IPS-18a (cell line): Measurements from ENCODE around the gene GNG7.

Experiments
- H3K27ac ChIP-seq: one replicate; pipeline ENCODE4 v1.5.1; 2013; ENCODE audit warnings: low read length
- H3K27me3 ChIP-seq: one replicate; pipeline ENCODE4 v1.6.1; 2013; ENCODE audit warnings: mild to moderate bottlenecking, low read length; ENCODE audit not compliant: control insufficient read depth, insufficient read depth
- H3K36me3 ChIP-seq: one replicate; pipeline ENCODE4 v1.6.1; 2013; ENCODE audit warnings: low read depth, low read length; ENCODE audit not compliant: control insufficient read depth
- H3K4me1 ChIP-seq: one replicate; pipeline ENCODE4 v1.6.1; 2013; ENCODE audit warnings: low read depth, low read length; ENCODE audit not compliant: control insufficient read depth
- H3K4me3 ChIP-seq: one replicate; pipeline ENCODE4 v1.5.1; 2013; ENCODE audit warnings: low read length
- H3K9ac ChIP-seq: one replicate; pipeline ENCODE4 v1.6.1; 2013; ENCODE audit warnings: mild to moderate bottlenecking, low read length, moderate library complexity
- H3K9me3 ChIP-seq: one replicate; pipeline ENCODE4 v1.6.1; 2013; ENCODE audit warnings: low read depth, low read length; ENCODE audit not compliant: control insufficient read depth

The GNG7 gene

GRCh38 chr19:2555422-2556220, 146.9 kb downstream of the GNG7 start:
- Histone ChIP-seq H3K9me3 (no peaks in the 10 kb centered on the region), H3K27me3 (no peaks in the 10 kb centered on the region), H3K27ac (no peak overlapping the region), H3K4me3 (no peak overlapping the region), H3K36me3 (no peaks in the 10 kb centered on the region), H3K4me1 (no peaks in the 10 kb centered on the region), H3K9ac (no peak overlapping the region)

GRCh38 chr19:2554856-2555255, 147.6 kb downstream of the GNG7 start:
- Histone ChIP-seq H3K4me1 (no peaks in the 10 kb centered on the region), H3K27ac (no peak overlapping the region), H3K9ac (no peak overlapping the region)

GRCh38 chr19:2553510-2553909, 149.0 kb downstream of the GNG7 start:
- Histone ChIP-seq H3K36me3 (no peaks in the 10 kb centered on the region), H3K27me3 (no peaks in the 10 kb centered on the region), H3K4me1 (no peaks in the 10 kb centered on the region), H3K27ac (no peak overlapping the region), H3K4me3 (no peak overlapping the region), H3K9me3 (no peaks in the 10 kb centered on the region), H3K9ac (no peak overlapping the region)

More at GRCh38 chr19:2554856-2555255, 147.6 kb downstream of the GNG7 start:
- Histone ChIP-seq H3K4me3 (no peak overlapping the region), H3K9me3 (no peaks in the 10 kb centered on the region), H3K27me3 (no peaks in the 10 kb centered on the region), H3K36me3 (no peaks in the 10 kb centered on the region)

- Histone ChIP-seq H3K9me3 (no peaks in the 10 kb centered on the region), H3K36me3 (no peaks in the 10 kb centered on the region), H3K4me3 (no peak overlapping the region), H3K9ac (no peak overlapping the region), H3K4me1 (no peaks in the 10 kb centered on the region), H3K27ac (no peak overlapping the region), H3K27me3 (no peaks in the 10 kb centered on the region)
Observed at GRCh38 chr19:2552859-2553258, 149.6 kb downstream of the GNG7 start.

- Histone ChIP-seq H3K9me3 (no peaks in the 10 kb centered on the region), H3K27me3 (no peaks in the 10 kb centered on the region), H3K9ac (no peak overlapping the region), H3K36me3 (no peaks in the 10 kb centered on the region), H3K4me3 (no peak overlapping the region), H3K27ac (no peak overlapping the region), H3K4me1 (no peaks in the 10 kb centered on the region)
Observed at GRCh38 chr19:2551864-2552185, 150.7 kb downstream of the GNG7 start.

GRCh38 chr19:2551172-2551863, 151.2 kb downstream of the GNG7 start:
- no peak overlapping the region for H3K27ac ChIP-seq
- H3K4me1 ChIP-seq = peaks cover 1% of the 10 kb centered on the region
- H3K9ac ChIP-seq = no peak overlapping the region

GRCh38 chr19:2550431-2551171, 151.9 kb downstream of the GNG7 start:
- no peak overlapping the region for H3K4me3 ChIP-seq
- peaks cover 3% of the 10 kb centered on the region for H3K4me1 ChIP-seq
- no peaks in the 10 kb centered on the region for H3K9me3 ChIP-seq
- no peaks in the 10 kb centered on the region for H3K36me3 ChIP-seq
- H3K9ac ChIP-seq = no peak overlapping the region
- H3K27me3 ChIP-seq = no peaks in the 10 kb centered on the region
- no peak overlapping the region for H3K27ac ChIP-seq

More at GRCh38 chr19:2551172-2551863, 151.2 kb downstream of the GNG7 start:
- Histone ChIP-seq H3K36me3 (no peaks in the 10 kb centered on the region), H3K9me3 (no peaks in the 10 kb centered on the region), H3K4me3 (no peak overlapping the region), H3K27me3 (no peaks in the 10 kb centered on the region)

- no peaks in the 10 kb centered on the region for H3K36me3 ChIP-seq
- peaks cover 3% of the 10 kb centered on the region for H3K4me1 ChIP-seq
- H3K27me3 ChIP-seq = no peaks in the 10 kb centered on the region
- no peak overlapping the region for H3K27ac ChIP-seq
- H3K9me3 ChIP-seq = no peaks in the 10 kb centered on the region
- H3K4me3 ChIP-seq = no peak overlapping the region
- no peak overlapping the region for H3K9ac ChIP-seq
Observed at GRCh38 chr19:2549701-2550191, 152.7 kb downstream of the GNG7 start.

GRCh38 chr19:2548966-2549365, 153.5 kb downstream of the GNG7 start:
- H3K4me3 ChIP-seq = no peak overlapping the region
- no peaks in the 10 kb centered on the region for H3K36me3 ChIP-seq
- peaks cover 4% of the 10 kb centered on the region for H3K27me3 ChIP-seq
- H3K9me3 ChIP-seq = no peaks in the 10 kb centered on the region
- no peak overlapping the region for H3K27ac ChIP-seq
- H3K4me1 ChIP-seq = peaks cover 4% of the 10 kb centered on the region
- no peak overlapping the region for H3K9ac ChIP-seq

- Histone ChIP-seq H3K4me3 (no peak overlapping the region), H3K4me1 (peaks cover 11% of the 10 kb centered on the region), H3K9ac (no peak overlapping the region), H3K36me3 (no peaks in the 10 kb centered on the region), H3K9me3 (no peaks in the 10 kb centered on the region), H3K27me3 (peaks cover 6% of the 10 kb centered on the region), H3K27ac (no peak overlapping the region)
Observed at GRCh38 chr19:2547721-2548120, 154.8 kb downstream of the GNG7 start.

- no peaks in the 10 kb centered on the region for H3K36me3 ChIP-seq
- no peak overlapping the region for H3K4me3 ChIP-seq
- no peak overlapping the region for H3K27ac ChIP-seq
- peaks cover 16% of the 10 kb centered on the region for H3K4me1 ChIP-seq
- no peaks in the 10 kb centered on the region for H3K9me3 ChIP-seq
- peaks cover 6% of the 10 kb centered on the region for H3K27me3 ChIP-seq
- no peak overlapping the region for H3K9ac ChIP-seq
Observed at GRCh38 chr19:2547033-2547680, 155.3 kb downstream of the GNG7 start.
